Panc1 (cell line): ENCODE results near the gene PTPN11. TPM values are rescaled to one million over a fixed set of nuclear protein-coding genes. Genes with fewer than 3 reads are reported as not detected.

ENCODE experiments used
- ATAC-seq: fragments of 200-7000 bp; cut with Tn5 transposase; 2 replicates; pipeline ENCODE4 v1.9.1; 2020; ENCODE audit warnings: mild to moderate bottlenecking, moderate library complexity
- BruUV-seq: library from RNA; stranded (reverse); fragments of 400-500 nt; replicated peaks from 2 replicates; lab custom pipeline; 2021; lab: Mats Ljungman, UMichigan
- CTCF ChIA-PET: fragments of 300-600 bp; sonication (Branson Sonifier 250); formaldehyde crosslinking; loops from one replicate; lab custom pipeline; 2022; ENCODE audit warnings: antibody characterized with exemption; lab: Charles Lee
- POLR2A ChIA-PET: fragments of 300-600 bp; sonication (Branson Sonifier 250); formaldehyde crosslinking; loops from one replicate; lab custom pipeline; 2022; ENCODE audit warnings: antibody characterized with exemption; lab: Charles Lee
- DNase-seq: peaks from one replicate; pipeline ENCODE4 v3.0.0-alpha.2; 2010; ENCODE audit warnings: low read depth, low spot score
- H3K27ac ChIP-seq: 2 replicates; pipeline ENCODE4 v1.5.1; 2011; ENCODE audit warnings: mild to moderate bottlenecking, low read length, inconsistent platforms
- H3K27me3 ChIP-seq: fragments of 200-500 bp; sonication (Bioruptor generic); 2 replicates; pipeline ENCODE4 v1.6.0; 2014; ENCODE audit warnings: low read length, inconsistent platforms; ENCODE audit not compliant: control insufficient read depth, insufficient read depth
- H3K36me3 ChIP-seq: fragments of 200-500 bp; sonication (Bioruptor generic); 2 replicates; pipeline ENCODE4 v1.5.1; 2014; ENCODE audit warnings: inconsistent platforms, mild to moderate bottlenecking, low read length, moderate library complexity; ENCODE audit not compliant: control insufficient read depth, insufficient read depth
- H3K4me1 ChIP-seq: 2 replicates; pipeline ENCODE4 v1.5.1; 2011; ENCODE audit warnings: inconsistent platforms, mild to moderate bottlenecking, low read length, moderate library complexity; ENCODE audit not compliant: control insufficient read depth, insufficient read depth
- H3K4me3 ChIP-seq, 2 experiments: 2 replicates each; pipeline ENCODE4 v1.5.1; 2011 to 2012; ENCODE audit warnings: low read depth in 2 of 2, low read length in 2 of 2, mild to moderate bottlenecking in 2 of 2, inconsistent platforms in 1 of 2, moderate library complexity in 1 of 2
- H3K9me3 ChIP-seq: fragments of 200-500 bp; sonication (Bioruptor generic); 2 replicates; pipeline ENCODE4 v1.5.1; 2014; ENCODE audit warnings: low read depth, mild to moderate bottlenecking, inconsistent platforms, low read length, moderate library complexity; ENCODE audit not compliant: control insufficient read depth, insufficient read depth
- POLR2AphosphoS5 ChIP-seq: IDR thresholded peaks from 2 replicates; pipeline ENCODE4 v1.6.1; 2012; ENCODE audit warnings: mild to moderate bottlenecking, low read depth, low read length, moderate library complexity
- SIN3A ChIP-seq: IDR thresholded peaks from 2 replicates; pipeline ENCODE4 v1.6.1; 2012; ENCODE audit warnings: low read depth, mild to moderate bottlenecking, low read length, moderate library complexity, borderline replicate concordance; ENCODE audit not compliant: insufficient read depth
- TCF7L2 ChIP-seq: IDR thresholded peaks from 2 replicates; pipeline ENCODE4 v1.6.1; 2011; ENCODE audit warnings: mild to moderate bottlenecking, low read depth, low read length, inconsistent platforms
- in situ Hi-C: cut with HindIII; loops from 2 replicates; pipeline ENCODE4 v1.10.0; 2016; ENCODE audit warnings: low sequenced_read_pairs, low pct_unique_long_range_greater_than_20kb
- intact Hi-C: fragments of 100-400 bp; cut with micrococcal nuclease; formaldehyde crosslinking; loops from one replicate; pipeline ENCODE4 v1.10.0; 2022; ENCODE audit not compliant: unreplicated experiment
- total RNA-seq: library from RNA; stranded (reverse); gene quantifications from one replicate; pipeline ENCODE4 v1.2.1, GENCODE V29; 2021; ENCODE audit not compliant: unreplicated experiment
- TF ChIP-seq, protein P1 (sequence below), 2 experiments: IDR thresholded peaks; 2 replicates each; pipeline ENCODE4 v1.6.1; 2011 to 2012; ENCODE audit warnings: low read depth in 2 of 2, control low read depth in 1 of 2, low read length in 1 of 2, mild to moderate bottlenecking in 1 of 2, moderate library complexity in 1 of 2; ENCODE audit not compliant: insufficient read depth in 1 of 2
- TF ChIP-seq, protein P2 (sequence below): fragments of 450-650 bp; IDR thresholded peaks from 2 replicates; pipeline ENCODE4 v1.5.1; 2017; ENCODE audit warnings: mild to moderate bottlenecking

The PTPN11 gene
- total RNA-seq, 1 experiment from 2014 or later, result 139 TPM

DNA sequence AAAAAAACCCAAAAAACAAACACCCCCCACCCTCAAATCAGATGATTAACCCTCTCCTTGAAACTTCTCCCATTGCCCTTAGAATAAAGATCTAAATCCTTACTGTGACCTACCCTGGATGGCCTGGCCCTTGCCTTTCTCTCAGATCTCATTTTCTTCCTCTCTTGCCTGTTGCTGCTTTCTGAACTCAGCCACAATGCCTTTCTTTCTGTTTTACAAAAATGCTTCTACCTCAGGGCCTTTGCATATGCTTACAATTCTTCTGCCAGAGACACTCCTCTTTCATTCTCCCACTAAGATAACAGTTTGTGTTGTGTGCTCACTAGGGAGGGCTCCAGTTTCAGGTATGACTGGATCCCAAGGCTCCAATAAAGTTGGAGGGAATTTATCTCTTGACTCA is 108.3 kb downstream of the PTPN11 start:
- H3K27me3 ChIP-seq, result peaks cover 2% of the 10 kb centered on the region; the same call in 1 of the 2 replicates
- BruUV-seq, result no TSS peak
- POLR2A ChIA-PET, result no interaction called here
- no peak for TF ChIP-seq SIN3A
- TF ChIP-seq, protein P1, sequence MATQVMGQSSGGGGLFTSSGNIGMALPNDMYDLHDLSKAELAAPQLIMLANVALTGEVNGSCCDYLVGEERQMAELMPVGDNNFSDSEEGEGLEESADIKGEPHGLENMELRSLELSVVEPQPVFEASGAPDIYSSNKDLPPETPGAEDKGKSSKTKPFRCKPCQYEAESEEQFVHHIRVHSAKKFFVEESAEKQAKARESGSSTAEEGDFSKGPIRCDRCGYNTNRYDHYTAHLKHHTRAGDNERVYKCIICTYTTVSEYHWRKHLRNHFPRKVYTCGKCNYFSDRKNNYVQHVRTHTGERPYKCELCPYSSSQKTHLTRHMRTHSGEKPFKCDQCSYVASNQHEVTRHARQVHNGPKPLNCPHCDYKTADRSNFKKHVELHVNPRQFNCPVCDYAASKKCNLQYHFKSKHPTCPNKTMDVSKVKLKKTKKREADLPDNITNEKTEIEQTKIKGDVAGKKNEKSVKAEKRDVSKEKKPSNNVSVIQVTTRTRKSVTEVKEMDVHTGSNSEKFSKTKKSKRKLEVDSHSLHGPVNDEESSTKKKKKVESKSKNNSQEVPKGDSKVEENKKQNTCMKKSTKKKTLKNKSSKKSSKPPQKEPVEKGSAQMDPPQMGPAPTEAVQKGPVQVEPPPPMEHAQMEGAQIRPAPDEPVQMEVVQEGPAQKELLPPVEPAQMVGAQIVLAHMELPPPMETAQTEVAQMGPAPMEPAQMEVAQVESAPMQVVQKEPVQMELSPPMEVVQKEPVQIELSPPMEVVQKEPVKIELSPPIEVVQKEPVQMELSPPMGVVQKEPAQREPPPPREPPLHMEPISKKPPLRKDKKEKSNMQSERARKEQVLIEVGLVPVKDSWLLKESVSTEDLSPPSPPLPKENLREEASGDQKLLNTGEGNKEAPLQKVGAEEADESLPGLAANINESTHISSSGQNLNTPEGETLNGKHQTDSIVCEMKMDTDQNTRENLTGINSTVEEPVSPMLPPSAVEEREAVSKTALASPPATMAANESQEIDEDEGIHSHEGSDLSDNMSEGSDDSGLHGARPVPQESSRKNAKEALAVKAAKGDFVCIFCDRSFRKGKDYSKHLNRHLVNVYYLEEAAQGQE (IDR thresholded peaks at IDR 0.05; ENCODE audit: insufficient read depth in 1 of 2, low read depth in 2 of 2, low read length in 1 of 2), result no peak
- no peak for TF ChIP-seq POLR2AphosphoS5
- TF ChIP-seq, protein P2, sequence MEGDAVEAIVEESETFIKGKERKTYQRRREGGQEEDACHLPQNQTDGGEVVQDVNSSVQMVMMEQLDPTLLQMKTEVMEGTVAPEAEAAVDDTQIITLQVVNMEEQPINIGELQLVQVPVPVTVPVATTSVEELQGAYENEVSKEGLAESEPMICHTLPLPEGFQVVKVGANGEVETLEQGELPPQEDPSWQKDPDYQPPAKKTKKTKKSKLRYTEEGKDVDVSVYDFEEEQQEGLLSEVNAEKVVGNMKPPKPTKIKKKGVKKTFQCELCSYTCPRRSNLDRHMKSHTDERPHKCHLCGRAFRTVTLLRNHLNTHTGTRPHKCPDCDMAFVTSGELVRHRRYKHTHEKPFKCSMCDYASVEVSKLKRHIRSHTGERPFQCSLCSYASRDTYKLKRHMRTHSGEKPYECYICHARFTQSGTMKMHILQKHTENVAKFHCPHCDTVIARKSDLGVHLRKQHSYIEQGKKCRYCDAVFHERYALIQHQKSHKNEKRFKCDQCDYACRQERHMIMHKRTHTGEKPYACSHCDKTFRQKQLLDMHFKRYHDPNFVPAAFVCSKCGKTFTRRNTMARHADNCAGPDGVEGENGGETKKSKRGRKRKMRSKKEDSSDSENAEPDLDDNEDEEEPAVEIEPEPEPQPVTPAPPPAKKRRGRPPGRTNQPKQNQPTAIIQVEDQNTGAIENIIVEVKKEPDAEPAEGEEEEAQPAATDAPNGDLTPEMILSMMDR, result no peak
- no peak for TF ChIP-seq TCF7L2
- no peaks in the 10 kb centered on the region for H3K4me1 ChIP-seq
- no peak for ATAC-seq
- intact Hi-C loops (no loop called here), in situ Hi-C loops (no loop called here)
- H3K4me3 ChIP-seq, result no peak overlapping the region
- H3K9me3 ChIP-seq, result no peaks in the 10 kb centered on the region
- H3K27ac ChIP-seq, result no peak overlapping the region
- no peaks in the 10 kb centered on the region for H3K36me3 ChIP-seq
- CTCF ChIA-PET, result no interaction called here
- DNase-seq, result no peak

DNA sequence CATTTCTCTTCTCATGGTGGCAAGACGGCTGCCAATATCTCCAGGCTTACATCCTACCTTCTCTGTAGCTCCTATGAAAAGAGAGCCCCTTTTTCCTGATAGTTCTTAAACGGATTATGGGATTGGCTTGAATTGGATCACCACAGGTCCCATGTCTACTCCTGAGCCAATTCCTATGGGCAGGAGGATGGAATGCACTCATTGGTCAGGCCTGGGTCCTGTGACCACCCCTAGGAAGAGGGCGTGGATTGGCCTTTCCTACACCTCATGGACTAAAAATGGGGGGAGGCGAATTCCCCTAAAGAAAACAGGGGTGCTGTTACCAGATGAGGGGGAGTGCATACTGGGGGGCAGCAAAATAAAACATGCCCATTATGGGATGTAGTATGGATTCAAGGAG is 108.8 kb downstream of the PTPN11 start:
- no peaks in the 10 kb centered on the region for H3K9me3 ChIP-seq
- intact Hi-C loops (no loop called here), in situ Hi-C loops (no loop called here)
- CTCF ChIA-PET, result no interaction called here
- DNase-seq, result no peak
- ATAC-seq, result no peak
- TF ChIP-seq TCF7L2 (no peak), SIN3A (no peak), POLR2AphosphoS5 (no peak)
- TF ChIP-seq, protein P1 (IDR thresholded peaks at IDR 0.05; ENCODE audit: insufficient read depth in 1 of 2, low read depth in 2 of 2, low read length in 1 of 2), result no peak
- TF ChIP-seq, protein P2, result no peak
- no peaks in the 10 kb centered on the region for H3K36me3 ChIP-seq
- no peaks in the 10 kb centered on the region for H3K4me1 ChIP-seq
- POLR2A ChIA-PET, result no interaction called here
- no TSS peak for BruUV-seq
- H3K4me3 ChIP-seq, result no peak overlapping the region
- H3K27me3 ChIP-seq, result peaks cover 2% of the 10 kb centered on the region; the same call in 1 of the 2 replicates
- H3K27ac ChIP-seq, result no peak overlapping the region
